ENCODE results near the gene STEAP1B. TPM values are rescaled to one million over a fixed set of nuclear protein-coding genes. Genes with fewer than 3 reads are reported as not detected.
A peak's percentile ranks its signal among the peaks of the same experiment; 100 is the strongest.
"Not testable (repeated sequence)": the region's sequence is repeated elsewhere in the genome, so short reads cannot be mapped to it uniquely, and the experiment has no call there.

Gene STEAP1B
- 1 to 10 TPM; 1.2 to 2.1 (median 1.4) TPM for polyA plus RNA-seq (ENCODE audit: insufficient read length in 4 of 4)

DNA sequence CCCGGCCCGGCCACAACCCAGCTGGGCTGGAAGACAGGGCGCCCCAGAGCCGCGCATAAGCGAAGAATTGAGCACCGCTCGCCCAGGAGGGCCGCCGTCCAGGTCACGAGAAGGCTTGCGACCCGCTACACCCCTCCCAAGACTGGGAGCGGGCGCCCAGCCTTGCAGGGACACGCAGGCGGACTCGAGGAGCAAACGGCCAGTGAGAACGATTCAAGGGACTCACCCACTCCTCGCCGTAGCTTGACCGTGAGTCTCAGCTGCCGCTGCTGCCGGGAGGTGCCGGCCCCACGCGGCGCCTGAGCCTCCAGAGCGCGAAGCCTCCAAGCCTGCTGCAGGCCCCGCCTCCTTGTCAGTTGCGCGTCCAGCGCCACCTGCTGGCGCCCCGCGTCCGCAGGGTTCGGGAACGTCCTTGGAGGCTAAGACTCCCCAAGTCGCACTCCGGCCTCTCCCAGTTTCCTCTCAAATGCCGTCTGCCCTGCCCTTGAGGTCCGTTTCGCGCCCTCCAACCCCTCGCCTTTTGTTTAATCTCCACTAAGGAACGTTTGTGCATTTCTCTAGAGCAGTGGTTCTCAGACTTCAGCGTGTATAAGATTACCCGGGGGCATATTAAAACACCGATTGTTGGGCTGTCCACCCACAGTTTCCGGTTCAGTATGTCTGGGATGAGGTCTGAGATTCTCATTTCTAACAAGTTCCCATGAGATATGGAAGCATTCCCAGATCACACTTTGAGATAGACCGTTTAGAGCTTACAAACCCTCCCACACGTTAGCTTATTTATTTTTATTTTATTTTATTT is at the start of gene STEAP1B:
Gene STEAP1B (minus strand): TSS at position 301 of the 802 bp plus-strand sequence. CDS start 5,333 bp downstream, outside the sequence.
- peak; percentile 68 to 86 (median 73) for DNase-seq (ENCODE audit: low read depth in 4 of 4, low spot score in 3 of 4)

DNA sequence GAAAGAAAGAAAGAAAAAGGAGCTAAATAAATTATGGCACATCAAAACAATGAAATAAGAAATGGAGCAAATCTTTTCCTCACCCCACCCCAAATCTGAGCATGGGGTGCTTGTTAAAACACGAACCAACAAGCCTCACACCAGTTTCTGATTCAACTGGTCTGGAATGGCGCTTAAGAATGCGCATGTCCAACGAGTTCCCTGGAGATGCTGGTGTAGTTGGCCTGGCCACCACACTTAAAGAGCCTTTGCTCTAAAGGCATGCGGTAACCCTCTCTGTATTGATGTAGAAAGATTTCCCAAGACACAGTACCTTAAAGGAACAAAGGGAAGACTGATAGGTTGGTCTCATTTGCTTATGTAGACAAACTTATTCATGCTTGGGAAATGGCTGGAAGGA is 49.1 kb upstream of the STEAP1B start:
- DNase-seq (ENCODE audit: low read depth in 4 of 4, low spot score in 3 of 4) = no peak

DNA sequence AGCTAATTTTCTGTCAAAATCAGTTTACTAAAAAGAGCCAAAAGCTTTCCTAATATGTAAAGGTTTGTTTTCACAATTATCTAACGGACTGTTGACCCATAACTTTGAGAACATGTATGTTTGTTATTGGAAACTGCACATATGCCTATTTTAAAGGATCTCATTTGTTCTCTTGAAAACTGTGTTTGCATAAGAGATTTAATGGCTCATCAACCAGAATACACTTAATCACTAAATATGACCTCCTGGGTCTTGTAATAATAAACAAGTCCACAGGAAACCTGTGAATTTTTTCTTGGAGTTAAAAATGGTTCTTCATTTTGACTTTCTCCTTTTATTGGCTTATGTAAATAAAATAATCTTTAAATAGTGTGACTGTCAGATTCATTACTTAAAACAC is 48.3 kb upstream of the STEAP1B start:
- no peak for DNase-seq (ENCODE audit: low read depth in 4 of 4, low spot score in 3 of 4)

DNA sequence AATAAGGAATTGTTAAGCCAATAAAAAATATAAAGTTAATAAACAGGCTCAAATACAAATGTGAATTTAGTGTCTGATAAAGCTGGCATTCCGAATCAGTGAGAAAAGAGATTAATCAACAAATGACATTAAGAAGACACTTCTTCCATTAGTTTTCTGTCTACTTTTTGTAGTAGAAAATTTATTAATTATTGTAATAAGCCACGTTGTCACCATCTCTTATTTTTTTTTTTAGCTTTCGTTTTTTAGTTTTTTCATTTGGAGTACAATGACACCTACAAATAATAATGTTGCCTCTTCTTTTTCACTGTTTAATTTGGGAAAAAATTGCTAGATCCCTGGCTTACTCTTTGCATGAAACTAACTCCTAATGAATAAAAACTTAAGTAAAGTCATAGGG is 46.8 kb upstream of the STEAP1B start:
- no peak for DNase-seq (ENCODE audit: low read depth in 4 of 4, low spot score in 3 of 4)

DNA sequence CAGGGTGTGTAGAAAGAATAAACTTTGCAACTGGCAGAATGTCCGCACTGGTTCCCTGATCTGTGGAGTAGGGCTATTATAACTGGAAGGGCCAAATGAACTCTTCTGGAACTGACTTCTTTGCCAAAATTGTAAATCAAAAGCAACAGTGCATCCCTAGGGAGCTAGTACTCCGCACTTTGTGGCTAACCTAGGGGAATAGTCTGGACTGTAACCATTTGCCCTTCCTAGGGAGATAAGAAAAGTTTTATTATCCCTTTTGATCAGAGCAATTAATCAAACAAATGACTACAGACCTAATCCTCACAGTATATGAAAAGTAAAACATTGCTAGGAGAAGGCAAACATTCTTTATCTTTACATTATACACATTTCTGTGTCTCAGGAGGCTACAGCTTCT is 45.5 kb upstream of the STEAP1B start:
- DNase-seq (ENCODE audit: low read depth in 4 of 4, low spot score in 3 of 4) = no peak

DNA sequence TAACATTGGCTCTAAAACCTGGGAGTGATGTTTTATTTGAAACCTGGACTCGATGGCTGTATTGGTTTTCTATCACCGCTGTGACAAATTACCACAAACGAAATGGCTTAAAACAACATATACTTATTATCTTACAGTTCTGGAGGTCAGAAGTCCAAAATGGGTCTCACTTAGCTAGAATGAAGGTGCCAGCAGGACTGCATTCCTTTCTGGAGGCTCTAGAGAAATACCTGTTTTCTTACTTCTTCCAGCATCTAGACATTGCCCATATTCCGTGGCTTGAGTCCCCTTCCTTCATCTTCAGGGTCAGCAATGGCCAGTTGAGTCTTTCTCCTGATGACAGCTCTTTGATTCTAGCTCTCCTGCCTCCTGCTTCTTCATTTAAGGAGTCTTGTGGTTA is 44.3 kb upstream of the STEAP1B start:
- no peak for DNase-seq (ENCODE audit: low read depth in 4 of 4, low spot score in 3 of 4)

DNA sequence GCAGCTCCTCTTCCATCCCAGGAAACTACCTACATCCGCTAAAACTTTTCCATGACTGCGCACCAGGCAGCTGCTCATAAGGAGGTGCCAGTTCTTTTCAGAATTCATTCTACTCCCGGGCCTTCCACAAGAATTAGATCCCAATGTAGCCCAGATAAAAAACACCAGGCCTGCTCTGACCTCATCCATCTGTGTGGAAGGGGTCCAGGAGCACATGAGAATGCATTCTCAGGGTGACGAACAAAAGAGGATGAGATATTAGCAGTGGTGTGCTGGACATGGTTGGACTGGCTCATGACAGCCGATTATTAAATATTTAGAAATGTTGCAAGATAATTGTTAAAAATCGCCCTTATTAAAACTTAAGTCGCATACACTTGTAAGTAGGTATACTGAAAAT is 43.2 kb upstream of the STEAP1B start:
- no peak for DNase-seq (ENCODE audit: low read depth in 4 of 4, low spot score in 3 of 4)

DNA sequence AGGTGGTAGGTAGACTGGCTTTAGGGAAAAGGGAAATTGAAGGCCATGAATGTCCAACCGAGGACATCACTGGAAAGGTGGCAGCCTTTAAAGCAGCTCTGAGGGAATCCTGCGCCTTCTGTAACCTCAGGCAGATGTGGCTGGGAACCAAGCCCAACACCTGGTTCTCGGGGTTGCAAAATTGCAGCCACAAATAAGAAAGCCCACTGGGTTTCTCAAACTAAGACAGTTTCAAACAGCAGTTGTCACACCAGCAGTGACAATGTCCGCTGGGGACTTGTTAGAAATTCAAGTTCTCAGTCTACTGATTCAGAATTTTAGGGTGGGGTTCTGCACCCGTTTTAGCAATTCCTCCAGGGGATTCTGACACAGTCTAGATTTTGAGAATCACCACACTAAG is 42.7 kb upstream of the STEAP1B start:
- no peak for DNase-seq (ENCODE audit: low read depth in 4 of 4, low spot score in 3 of 4)

DNA sequence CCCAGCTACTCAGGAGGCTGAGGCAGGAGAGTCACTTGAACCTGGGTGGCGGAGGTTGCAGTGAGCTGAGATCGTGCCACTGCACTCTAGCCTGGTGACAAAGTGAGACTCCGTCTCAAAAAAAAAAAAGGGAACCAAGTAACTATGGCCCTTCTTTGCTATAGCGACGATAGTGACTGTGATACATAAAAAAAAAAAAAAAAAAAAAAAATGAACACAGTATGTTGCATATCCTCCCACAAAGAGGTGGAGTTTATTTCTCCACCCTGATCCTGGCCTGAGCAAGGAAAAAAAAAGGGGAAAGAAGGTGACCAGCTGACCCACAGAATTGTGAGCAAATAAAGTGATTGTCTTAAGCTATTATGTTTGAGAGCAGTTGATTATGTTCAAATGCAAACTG is 42.3 kb upstream of the STEAP1B start:
- no peak for DNase-seq (ENCODE audit: low read depth in 4 of 4, low spot score in 3 of 4)

DNA sequence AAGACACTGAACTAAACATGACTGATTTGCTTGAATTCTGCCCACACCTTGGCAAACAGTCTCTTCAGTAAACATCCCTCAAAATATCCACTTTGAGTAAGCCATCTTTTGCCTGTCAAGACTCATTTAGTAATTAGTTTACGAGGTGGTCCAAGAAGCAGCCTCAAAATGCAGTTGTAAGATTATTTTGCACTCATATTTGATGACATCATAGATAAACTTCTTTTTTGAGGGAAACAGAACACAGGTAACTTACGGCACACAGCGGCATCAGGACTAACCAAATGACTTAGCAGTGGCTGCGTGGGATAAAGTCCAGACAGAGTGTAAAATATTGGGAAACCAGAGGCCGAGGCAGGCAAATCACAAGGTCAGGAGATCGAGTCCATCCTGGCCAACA is 41.8 kb upstream of the STEAP1B start:
- DNase-seq (ENCODE audit: low read depth in 4 of 4, low spot score in 3 of 4) = no peak

DNA sequence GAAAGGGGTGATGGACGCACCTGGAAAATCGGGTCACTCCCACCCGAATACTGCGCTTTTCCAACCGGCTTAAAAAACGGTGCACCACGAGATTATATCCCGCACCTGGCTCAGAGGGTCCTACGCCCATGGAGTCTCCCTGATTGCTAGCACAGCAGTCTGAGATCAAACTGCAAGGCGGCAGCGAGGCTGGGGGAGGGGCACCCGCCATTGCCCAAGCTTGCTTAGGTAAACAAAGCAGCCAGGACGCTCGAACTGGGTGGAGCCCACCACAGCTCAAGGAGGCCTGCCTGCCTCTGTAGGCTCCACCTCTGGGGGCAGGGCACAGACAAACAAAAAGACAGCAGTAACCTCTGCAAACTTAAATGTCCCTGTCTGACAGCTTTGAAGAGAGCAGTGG is 28.5 kb upstream of the STEAP1B start:
- not testable (repeated sequence) for DNase-seq (ENCODE audit: low read depth in 4 of 4, low spot score in 3 of 4)

DNA sequence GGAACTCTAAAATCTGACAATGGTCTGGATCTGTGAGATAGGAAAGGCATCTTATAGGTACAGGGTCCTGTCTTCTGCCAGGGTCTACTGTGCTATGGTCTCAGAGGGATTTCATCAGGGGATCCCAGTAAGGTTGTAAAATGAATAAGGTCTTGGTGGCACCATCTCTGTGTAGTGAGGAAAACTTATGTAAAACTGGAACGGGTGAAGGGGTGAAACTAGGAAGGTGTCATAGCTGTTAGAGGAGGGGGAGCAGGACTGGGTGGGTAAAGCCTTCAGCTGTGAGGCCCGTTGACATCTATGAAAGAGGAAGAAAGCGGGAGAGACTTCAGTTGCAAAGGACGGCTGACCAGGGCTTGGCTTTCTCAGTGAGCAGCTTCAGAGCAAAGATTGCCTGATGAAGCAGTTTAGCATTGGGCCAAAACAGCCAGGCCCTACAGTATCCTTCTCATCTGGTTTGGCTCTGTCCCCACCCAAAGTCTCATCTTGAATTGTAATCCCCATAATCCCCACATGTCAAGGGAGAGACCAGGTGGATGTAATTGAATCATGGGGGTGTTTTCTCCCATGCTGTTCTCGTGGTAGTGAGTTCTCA is 24.5 kb upstream of the STEAP1B start:
- not testable (repeated sequence) for DNase-seq (ENCODE audit: low read depth in 4 of 4, low spot score in 3 of 4)

DNA sequence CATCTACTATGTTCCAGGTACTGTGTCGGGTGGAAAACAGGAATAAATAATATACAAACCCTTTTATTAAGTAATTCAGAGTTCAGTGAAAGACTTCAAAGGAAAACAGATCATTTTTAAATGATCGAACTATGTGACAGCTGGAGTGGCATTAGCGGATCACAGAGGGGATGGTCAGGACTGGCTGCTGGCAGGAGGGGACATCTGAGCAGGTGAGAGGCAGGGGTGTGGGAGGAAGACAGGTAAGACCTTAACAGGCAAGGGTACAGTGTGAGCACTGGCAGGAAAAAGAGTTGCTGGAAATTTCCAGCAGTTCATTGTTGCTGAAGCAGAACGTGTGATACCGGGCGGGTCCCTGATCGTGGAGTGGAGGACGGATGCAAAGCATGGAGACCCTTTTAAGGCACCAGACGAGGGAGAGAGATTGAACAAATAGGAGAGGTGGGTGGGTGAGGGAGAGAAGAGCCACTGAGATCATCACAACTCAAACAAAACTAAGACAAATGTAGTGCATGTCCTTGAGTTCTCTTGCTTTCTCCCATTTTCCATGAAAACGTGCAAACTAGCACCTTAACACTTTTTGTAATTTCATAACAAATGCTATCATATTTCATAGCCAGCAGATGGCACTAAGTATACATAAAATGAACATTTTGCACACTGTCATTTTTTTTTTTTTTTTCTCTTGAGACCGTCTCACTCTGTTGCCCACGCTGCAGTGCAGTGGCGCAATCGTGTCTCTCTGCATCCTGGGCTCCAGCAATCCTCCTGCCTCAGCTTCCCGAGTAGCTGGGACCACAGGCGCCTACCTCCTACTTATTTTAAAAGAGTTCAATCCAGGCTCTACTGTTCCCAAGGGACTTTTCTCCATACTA is 23.7 kb upstream of the STEAP1B start:
- not testable (repeated sequence) for DNase-seq (ENCODE audit: low read depth in 4 of 4, low spot score in 3 of 4)

DNA sequence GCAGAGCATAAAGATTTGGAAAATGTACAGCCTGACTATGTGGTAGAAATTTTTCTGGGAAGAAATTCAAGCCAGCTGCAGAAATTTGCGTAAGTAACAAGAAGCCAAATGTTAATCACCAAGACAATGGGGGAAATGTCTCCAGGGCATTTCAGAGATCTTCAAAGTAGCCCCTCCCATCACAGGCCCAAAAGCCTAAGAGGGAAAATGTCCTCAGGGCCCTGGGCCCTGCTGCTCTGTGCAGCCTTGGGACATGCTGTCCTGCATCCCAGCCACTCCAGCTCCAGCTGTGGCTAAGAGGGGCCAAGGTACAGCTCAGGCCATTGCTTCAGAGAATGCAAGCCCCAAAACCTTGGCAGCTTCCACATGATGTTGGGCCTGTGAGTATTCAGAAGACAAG is 19.6 kb upstream of the STEAP1B start:
- DNase-seq (ENCODE audit: low read depth in 4 of 4, low spot score in 3 of 4) = not testable (repeated sequence)

DNA sequence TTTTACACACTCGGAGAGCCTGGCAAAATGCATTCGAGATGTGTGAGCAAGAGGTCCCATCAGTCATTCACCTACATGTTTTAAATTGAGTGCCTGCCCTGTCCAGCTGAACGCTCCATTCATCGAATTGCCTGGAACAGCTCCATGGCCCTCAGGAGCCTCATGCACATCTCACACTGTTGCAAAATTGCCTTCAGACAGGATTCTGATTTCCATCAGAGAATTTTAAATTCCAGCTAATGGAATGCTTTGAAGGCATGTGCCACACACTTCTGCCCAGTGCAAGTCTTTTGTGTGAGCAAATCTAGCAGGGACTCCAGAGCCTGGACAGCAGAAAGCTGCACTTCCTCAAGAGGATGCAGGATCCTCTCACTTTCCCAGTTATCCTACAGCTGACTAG is 17.0 kb upstream of the STEAP1B start:
- not testable (repeated sequence) for DNase-seq (ENCODE audit: low read depth in 4 of 4, low spot score in 3 of 4)

DNA sequence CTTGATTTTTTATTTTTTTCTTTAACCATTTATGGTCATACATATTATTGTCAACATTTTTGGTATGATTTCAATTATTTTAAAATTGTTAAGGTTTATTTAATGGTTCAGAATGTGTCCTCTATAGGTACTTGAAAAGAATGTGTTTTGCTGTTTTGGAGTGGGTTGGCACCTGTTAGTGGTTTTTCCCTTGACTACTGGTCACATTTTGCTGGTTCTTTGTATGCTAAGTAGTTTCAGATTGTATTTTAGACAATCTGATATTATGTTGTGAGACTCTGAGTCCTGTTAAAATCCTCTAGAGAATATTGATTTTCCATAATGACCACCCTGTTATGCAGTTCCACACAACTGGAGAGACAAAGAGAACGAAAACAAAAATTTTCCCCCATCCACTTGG is 15.0 kb upstream of the STEAP1B start:
- not testable (repeated sequence) for DNase-seq (ENCODE audit: low read depth in 4 of 4, low spot score in 3 of 4)

DNA sequence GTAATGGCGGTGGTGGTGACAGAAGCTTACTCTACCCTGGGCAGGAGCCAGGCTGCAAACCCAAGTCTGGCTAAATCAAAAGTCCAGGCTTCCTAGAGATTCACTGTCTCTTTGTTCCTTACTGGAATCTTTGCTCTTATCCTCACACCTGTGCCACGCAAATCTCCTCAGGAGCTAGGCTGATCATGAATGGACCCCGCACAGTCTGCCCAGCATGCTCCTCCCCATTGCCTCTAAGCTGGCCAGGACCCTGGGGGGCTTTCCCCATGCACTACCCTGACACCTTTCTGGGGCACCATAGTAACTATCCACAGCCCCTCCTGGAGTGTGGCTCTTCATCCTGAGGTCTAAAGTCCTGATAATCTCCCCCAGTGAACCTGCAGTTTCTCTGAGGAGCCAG is 7.3 kb upstream of the STEAP1B start:
- DNase-seq (ENCODE audit: low read depth in 4 of 4, low spot score in 3 of 4) = not testable (repeated sequence)

DNA sequence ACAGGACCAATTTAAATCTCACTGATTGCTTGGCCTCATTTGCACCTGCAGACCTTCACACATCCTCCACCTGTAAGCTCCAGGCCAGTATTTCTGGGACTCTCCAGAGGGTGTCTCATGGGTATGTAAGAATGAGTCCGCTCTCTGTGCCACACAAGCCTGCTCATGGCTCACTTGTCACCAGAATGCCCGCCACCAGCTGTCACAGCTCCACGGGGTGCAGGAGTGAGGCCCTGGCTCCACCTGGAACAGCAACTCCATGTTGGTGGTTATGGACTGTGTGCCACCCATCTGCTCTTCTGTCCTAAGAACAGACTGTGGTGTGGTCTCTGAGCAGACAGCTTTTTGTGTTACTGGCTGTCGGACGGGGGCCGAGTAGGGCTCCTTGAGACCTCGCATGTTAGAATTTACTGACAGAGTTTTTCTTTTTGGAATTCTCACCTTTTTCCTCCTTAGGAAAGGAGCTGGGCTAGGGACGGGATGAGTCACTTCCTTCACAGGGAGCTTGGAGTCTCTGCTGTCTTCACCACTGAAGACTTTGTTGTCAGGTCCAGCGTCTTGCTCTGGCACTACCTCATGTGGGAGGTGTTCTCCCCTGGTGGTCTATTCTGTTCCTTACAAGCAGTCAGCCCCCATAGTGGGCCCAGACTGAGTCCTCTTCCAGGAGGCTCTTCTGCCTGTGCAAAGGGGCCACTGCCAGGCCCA is 6.5 kb upstream of the STEAP1B start:
- not testable (repeated sequence) for DNase-seq (ENCODE audit: low read depth in 4 of 4, low spot score in 3 of 4)

DNA sequence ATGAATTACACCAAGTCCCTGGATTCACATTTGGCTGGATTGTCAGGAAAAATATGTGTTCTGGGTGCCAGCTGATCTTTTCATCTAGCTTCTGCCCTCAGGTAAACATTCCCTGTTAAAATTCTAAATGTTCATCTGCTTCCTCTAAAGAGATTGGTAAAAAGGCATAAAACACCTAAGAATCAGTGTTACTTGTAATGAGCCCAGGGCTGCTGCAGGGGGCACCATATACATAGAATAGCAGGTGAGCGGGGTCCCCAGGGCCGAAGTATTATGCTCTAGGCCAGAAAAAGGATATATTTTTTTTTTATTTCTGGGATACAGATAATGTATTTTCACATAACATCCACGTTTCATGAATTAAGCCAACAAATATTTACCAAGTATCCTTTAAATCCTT is 4.5 kb upstream of the STEAP1B start:
- DNase-seq (ENCODE audit: low read depth in 4 of 4, low spot score in 3 of 4) = not testable (repeated sequence)

DNA sequence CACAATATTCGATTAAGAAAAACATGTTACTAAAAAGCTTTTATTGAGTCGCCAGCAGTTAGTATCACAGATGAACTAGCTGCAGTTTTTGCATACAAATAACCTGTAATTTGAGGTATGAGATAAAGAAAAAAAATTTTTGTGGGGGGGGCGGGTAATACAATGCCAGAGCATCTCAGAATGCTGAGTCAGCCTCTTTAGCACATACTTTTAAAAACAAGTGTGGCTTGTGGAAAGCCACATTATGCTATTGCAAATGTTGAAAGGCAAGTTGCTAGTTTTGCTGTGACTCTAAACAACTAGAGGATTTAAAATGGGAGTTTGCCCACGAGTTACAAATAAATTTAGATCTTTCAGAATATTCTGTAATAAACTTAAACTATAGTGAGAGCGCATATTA is 2.1 kb upstream of the STEAP1B start:
- DNase-seq (ENCODE audit: low read depth in 4 of 4, low spot score in 3 of 4) = not testable (repeated sequence)

DNA sequence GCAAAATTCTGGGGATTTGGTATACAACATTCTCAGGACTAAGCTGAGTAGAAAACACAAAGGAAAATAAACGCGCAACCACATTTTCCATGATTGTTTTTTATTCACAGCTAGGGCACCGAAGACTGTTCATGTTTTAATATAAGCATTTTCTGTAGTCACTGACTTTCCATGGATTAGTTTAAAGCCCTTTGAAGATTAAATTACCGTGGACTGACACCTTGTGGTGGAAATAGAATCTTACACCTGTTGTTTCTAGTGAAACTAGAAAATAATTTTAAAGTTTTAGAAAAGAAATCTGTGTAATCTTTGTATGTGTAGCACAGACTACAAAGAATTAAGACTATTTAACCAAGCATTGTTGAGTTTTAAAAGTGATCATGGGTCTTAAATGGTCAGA is 1.3 kb upstream of the STEAP1B start:
- not testable (repeated sequence) for DNase-seq (ENCODE audit: low read depth in 4 of 4, low spot score in 3 of 4)
